HS-5 (cell line): Measurements from ENCODE around the gene BAG5.
"Not testable (repeated sequence)": the region's sequence is repeated elsewhere in the genome, so short reads cannot be mapped to it uniquely, and the experiment has no call there.

Source experiments
- DNase-seq: peaks from one replicate; pipeline ENCODE4 v3.0.0-alpha.2; 2012; ENCODE audit warnings: low read depth

BAG5 gene

DNA sequence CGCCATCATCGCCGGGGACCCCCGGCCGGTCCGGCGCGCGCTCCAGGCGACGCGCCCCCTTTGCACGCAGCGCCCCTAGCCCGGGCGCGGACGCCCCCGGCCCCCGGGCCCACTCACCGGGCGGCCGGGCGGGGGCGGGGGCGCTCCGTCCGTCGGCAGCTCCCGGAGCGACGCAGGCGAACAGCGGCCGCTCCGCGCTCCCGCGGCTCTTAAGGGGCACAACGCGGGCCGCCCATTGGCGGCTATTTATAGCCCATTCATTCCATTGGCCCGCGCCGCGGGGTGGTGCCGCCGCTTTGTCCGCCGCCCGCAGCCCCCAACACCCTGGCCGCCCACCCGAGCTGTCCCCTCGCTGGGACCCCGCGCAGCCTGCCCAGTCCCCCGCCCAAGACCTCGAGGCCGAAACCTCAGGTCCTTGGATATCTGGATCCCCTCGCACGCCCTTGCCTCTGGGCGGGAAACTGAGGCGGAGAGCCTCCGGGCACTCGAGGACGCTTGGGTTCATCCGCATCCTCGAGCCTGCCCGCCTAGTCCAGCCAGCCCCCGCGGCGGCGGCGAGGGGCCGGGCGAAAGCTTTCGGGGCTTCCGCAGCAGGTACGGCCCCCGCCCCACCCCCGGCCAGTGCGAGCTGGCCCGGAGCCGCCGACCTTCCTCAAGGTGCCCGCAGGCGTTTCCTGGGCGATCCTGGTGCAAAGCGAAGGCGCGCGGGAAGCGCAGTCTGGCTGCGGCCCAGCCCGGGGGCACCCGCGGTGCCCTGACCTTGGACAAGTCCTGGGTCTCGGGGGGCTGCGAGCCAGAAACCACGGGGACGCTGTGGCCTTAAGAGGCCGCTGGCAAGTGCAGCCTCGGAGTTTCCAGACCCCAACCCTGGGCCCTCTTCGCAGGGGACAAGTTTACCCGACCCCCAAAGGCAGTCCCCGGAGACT, 39.5 kb downstream of the BAG5 start, which contains the start of gene CKB:
Gene CKB, minus strand, starts transcription at position 182 of the 926 bp plus-strand sequence. CDS start 337 bp downstream, outside the sequence.
- DNase-seq, result no peak

DNA sequence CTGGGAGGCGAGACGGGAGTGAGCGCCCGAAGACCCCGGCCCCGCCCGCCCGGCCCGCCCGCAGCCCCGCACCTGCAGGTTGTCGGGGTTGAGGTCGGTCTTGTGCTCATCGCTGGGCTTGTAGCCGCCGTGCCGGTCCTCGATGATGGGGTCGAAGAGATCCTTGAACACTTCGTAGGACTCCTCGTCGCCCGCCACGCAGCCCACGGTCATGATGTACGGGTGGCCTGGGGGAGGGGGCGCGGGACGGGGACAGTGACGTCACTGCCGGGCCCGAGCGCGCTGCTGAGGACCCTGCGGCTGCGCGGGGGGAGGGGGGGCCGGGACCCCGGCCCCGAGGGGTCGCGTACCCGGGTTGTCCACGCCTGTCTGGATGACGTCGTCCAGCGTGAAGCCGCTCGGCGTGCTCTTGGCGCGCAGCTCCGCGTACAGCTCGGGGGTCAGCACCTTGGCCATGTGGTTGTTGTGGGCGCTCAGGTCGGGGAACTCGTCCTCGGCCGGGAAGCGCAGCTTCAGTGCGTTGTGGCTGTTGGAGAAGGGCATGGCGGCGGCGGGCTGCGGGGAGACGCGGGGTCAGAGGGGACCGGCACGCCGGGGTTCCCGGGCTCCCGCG, 40.4 kb downstream of the BAG5 start:
- DNase-seq, result no peak

DNA sequence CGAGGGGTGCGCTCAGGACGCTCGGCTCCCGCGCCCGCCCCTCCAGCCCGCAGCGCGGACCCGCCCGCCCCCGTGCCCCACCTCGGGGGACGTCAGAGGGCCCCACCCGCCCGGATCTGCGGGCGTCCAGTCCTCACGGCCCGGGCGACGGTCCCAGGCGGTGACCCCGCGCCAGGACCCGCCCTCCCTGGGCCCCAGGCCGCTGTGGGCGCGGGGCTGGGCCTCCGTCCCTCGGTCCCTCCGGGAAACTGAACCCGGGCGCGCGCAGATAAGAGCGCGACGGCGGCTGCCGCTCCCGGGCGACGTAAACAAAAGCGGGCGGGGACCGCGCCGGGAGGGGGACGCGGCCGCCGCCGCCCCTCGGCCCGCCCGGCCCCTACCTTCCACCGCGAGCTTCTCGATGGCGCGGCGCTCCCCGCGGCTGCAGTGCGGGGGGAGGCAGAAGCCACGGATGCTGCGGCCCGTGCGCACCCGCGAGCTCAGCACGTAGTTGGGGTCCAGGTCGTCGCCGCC, 41.0 kb downstream of the BAG5 start:
- no peak for DNase-seq

DNA sequence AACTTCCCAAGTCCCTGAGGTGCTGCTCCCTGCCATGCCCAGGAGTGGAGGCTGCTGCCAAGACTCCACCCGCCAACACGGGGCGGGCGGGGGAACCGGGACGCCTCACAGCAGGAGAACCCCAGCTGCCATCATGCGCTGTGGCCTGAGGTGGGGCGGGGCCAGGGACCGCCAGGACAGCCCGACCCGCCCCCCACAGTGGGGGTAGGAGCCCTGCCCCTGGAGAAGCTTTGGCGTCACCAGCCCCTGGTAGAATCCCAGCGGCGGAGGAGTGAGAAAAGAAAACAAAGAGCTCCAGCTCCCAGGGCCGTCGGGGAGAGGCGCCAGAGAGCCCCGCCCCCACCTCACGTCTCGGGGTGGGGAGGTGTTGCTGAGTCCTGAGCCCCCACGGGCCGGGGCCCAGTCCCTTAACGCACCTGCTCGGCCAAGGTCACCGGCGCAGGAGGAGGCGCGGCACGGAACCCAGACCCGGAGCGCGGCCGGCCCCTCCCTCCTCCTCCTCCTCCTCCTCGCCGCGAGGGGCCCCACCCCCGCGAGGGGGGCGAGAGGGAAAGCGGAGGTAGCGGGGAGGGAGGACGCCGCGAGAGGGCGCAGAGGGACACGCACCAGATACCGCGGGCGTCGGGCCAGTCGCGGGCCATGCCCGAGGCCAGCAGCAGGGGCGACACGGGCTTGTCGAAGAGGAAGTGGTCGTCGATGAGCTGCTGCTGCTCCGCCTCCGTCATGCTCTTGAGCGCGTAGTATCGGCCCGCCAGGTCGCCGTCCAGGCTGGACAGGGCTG, 41.6 kb downstream of the BAG5 start:
- DNase-seq, result no peak

DNA sequence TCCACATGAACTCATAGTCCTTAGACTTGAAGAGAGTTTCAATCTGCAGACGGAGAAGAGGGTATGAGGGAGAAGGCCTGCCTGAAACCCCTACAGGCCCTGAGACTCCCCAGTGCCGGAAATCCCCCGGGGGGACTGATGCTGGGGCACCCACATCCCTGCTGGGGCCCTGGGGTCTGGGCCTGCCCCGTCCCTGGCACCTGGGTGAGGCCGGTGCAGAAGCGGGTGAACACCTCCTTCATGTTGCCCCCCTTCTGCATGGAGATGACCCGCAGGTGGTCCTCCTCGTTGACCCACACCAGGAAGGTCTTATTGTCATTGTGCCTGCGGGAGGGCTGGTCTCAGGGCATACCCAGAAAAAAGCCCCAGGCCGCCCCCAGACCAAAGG, 42.2 kb downstream of the BAG5 start:
- no peak for DNase-seq

DNA sequence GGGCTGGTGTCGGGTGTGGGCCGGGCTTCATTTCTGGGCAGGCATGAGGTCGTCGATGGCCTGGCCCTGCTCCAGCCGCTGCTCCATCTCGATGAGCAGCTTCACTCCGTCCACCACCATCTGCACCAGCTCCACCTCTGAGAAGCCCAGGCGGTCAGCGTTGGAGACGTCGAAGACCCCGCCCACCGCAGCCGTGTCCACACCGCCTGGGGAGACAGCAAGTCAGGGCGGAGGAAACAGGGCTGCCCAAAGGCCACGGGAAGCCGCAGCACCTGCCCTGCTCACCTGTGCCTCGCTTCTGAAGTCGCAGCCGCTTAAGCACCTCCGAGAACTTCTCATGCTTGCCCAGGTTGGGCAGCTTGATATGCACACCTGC, 42.6 kb downstream of the BAG5 start:
- DNase-seq, result no peak

DNA sequence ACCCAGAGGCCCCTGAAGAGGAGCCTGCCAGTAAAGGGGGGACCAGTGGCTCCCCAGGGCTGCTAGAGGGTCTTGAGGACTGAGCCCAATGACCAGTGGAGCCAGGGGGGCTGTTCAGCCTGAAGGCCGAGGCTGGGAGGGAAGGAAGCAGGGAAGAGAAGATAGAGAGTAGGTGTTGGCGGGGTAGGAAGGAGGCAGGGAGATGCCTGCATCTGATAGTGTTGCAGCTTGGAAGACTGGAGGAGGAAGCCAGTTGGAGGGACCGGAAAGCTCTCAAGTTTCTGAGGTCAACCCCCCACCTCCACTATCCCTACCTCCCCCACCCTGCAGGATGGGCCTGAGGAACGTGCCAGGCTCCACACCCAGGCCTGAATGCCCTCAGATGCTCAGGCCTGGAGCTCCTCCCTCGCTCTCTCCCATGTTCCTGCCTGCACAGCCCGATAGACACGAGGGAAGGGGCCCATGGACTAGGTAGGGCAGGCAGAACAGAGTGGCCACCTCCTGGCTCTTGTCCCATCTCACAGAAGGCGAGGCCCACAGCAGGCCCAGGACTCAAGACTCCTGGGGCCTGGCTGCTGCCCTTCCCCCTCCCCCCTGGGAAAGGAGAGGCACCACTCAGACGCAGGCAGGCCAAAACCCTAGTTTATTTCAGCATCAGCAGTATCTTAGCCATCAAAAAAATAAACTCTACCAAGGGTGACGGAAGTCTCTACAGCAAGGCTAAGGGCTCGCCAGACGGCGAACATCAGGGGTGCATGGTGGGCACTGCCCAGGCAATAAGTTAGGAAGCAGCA, 43.2 kb downstream of the BAG5 start:
- DNase-seq, result no peak

DNA sequence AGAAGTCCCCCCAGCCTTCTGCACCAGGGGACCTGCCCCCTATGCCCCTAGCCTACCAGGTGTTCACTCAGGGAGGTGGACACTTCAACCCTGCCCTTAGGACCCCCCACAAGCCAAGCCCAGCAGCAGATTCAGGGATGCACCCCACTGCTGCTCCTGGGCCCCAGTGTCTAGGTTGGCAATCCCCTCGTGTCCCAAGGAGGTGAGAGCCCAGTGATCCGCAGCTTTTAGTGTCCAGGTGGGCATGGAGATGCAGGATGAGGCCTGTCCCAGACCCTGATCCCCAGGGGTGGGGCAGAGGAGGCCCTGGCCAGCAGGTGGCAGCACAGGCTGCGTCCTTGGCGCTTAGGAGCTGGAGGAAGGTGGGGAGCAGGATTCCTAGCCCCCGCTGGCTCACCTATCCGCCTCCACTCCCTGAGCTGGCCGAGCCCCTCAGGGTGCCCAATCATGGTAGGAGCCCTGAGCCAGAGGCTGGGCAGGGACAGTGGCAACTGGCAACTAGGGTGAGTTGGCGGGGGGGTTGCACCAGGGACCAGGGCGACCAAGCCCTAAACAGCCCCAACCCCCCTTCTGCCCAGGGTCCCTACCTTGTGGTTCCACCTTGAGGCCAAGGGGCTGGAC, 43.9 kb downstream of the BAG5 start:
- DNase-seq, result no peak

DNA sequence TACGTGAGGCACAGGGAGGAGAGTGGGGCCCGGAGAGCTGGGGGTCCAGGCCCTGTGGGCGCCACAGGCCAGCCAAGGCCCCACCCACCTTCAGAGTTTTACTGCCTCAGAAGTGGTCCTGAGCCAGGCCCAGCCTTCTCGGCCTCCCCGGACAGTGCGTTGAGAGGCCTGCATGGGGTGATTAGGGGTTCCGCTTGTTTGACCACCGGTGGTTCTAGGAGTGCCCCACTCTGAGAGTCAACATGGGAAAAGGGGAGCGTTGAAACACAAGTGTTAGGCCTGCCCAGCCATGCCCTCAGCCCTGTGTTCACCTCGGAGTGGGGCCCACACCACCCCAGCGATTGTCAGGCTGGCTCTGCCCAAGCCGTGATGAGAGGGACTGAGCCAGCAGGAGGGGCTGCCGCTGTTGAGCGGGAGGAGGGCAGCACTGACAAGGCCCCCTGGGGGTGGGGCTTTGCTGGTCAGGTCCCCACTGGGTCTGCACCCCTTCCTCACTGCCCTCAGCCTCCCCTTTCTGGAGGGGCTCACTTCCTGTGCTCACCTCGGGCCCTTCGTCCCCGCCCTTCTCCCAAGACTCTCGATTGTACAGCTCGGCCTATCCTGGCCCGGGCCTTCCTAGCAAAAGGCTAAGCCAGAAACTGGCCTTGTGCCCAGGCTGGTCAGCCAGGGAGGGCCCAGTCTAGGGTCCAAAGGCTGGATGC, 44.6 kb downstream of the BAG5 start:
- no peak for DNase-seq

DNA sequence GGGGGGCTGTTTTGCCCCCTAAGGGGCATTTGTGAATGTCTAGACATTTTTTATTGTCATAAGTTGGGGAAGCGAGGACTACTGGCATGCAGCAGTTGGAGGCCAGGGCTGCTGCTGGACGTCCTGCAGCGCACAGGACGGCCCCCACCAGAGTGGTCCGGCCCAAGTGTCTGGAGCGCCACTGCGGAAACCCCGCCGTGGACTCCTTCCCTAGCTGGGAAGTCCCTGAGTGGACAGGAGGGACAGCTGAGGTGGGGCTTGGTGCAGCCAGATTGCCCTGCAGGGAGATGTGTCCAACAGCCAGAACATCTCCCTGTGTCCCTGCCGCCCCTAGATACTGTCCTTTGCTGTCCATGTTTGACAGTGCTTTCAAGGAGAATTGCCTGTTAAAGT, 45.3 kb downstream of the BAG5 start:
- no peak for DNase-seq

DNA sequence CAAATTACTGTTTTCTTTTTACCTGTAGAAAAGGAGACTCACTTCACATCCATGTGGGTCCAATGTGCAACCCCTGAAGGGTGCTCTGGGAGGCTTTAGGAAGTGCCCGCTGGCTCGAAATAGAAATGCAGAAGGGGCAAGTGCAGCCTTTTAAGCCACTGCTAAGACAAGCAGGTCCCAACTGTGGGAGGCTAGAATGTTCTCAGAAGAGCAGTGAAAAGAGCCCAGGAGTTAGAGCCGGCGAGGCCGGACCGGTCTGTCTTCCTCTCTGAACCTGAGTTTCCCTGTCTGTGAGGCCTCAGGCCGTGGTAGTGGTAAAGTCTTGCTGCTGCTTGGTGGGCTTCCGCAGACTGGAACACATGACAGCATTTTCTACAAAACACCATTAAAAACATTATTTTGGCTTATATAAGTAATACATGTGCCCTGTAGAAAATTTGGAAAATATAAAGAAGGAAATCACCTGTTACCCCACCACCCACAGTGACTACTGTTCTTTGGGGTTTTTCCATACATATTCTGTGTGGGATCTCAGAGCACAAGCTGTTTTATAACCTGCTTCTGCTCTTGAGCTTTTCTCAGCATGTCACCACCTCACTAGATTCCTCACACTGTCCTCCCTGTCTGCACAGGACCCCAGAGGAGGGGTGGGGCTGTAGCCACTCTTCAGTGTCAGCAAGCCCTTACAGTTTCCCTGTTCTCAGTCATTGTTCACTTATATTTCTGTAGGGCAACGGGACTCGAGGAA, 45.9 kb downstream of the BAG5 start:
- no peak for DNase-seq

DNA sequence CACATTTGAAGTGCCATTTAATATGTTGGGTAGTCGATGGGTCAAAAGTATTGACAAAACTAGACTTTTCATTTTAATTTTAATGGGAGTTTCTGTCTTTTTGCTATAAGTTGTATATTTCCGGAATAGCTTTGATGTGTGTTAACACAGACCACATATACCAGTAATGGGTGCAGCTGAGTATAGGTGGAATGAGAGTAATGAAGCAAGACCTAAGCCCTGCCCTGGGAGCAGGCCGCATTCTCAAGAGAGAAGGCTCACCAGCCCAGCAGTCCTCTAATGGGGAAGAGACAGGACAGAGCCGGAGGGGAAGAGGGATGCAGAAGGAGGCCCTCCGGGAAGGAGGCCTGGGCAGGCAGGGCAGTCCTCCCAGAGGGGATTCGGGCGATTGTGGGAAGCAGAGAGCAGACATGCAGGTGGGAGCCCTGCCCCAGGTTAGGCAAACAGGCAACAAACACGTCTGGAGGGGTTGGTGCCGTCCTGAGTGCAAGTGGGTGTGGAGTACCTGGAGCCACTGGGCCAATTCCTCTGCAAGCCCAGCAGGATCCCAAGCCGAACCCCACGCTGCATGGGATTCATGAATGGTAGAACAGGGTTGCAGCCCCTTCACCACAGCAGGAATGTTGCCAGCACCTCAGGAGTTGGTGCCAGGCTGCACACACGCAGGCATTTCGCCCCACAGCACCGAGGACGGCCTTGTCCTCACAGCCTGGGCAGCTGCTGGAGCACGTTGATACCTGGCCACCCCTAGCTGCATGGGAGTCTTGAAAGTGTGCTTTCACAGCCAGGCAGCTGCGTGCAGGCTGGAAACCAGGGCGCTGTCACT, 47.6 kb downstream of the BAG5 start:
- DNase-seq, result no peak

DNA sequence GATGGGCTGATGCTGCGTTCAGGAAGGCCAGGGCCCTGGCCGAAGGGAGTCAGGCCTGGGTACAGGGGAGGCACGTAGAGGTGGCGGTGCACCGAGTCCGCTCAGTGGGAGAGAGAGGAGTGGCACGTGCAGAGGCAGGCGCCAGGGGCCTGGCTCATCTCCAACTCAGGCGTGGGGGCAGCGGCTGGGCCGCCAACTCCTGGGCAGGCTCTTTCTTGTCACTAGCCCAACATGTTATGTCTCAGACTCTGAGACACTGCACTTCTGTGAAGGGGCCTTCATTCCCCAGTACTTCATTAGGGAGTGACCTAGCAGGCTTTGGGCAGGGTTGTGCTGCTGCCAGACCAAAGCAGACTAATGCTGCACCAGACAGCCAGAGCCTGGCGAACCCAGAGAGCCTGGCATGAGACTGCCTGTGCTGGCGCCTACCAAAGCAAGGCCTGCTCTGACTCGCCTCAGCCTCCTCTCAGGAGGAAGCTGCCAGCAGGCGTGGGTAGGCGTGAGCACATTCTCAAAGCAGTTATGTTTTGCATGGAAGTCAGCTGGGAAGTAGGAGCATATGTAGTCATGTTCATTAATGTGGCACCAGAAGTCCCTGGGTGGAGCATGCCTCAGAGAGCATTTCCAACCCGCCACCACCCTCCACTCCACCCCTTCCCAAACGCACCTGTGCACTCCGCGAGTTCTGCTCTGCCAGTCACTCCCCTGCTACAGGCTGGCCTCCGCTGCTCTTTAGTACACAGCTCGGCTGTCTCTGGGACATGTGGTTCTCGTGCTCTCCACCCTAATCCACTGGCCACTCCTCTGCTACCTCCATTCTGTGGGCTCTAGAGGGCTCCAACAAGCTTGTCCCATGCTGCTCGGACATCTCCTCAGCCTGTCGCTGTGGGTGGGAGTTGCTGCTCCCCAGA, 49.5 kb downstream of the BAG5 start:
- DNase-seq, result no peak

DNA sequence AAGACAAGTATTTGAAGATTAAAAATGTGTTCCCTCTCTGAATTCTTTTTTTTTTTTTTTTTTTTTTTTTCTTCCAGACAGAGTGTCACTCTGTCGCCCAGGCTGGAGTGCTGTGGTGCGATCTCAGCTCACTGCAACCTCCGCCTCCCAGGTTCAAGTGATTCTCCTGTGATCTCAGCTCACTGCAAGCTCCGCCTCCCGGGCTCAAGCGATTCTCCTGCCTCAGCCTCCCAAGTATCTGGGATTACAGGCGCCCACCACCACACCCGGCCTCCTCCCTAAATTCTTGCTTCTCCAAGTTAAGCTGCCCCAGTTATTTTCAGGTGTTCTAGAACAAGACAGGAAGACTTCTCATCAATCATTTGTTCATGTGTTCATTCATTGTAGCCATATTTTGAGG, 50.3 kb downstream of the BAG5 start:
- not testable (repeated sequence) for DNase-seq

DNA sequence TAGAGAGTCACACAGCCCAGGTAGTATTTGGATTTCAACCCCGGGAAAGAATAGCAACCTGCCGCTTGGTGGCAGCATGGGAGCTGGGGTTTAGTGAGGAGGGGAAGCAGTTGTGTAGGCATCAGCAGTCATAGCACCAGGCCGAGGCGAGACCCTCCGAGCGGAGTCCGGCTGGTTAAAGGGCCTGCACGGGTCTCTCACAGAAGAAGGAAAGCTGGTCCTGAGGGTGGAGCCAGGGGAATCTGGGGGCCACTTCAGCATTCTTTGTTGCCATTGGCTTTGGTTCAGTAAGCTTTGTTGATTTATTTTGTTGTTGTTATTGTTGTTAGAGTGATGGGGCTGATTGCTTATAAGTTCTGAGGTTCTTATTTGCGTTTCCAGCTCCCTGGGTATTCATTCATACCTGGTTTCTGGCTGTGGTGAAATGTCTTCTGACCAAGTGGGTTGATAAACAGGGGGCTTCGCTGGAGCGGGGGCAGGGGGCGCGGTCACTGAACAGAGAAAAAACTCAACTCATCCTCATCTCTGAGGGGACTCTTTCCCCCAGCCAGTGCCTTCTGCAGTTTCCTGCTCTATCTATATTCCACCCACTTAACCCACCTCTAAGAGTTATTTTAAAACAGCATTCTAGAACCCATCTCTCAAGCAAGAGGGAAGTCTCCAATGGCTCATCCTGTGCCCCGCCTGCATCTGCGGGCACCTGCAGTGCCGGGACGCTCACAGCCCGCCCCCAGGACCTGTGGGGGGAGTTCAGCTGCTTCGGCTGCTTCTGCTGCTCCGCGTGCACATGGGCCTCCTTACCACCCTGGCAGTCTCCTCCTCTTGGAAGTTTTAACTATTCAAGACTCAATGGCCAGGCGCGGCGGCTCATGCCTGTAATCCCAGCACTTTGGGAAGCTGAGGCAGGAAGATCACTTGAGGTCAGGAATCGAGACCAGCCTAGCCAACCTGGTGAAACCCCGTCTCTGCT, 51.4 kb downstream of the BAG5 start:
- DNase-seq, result no peak

DNA sequence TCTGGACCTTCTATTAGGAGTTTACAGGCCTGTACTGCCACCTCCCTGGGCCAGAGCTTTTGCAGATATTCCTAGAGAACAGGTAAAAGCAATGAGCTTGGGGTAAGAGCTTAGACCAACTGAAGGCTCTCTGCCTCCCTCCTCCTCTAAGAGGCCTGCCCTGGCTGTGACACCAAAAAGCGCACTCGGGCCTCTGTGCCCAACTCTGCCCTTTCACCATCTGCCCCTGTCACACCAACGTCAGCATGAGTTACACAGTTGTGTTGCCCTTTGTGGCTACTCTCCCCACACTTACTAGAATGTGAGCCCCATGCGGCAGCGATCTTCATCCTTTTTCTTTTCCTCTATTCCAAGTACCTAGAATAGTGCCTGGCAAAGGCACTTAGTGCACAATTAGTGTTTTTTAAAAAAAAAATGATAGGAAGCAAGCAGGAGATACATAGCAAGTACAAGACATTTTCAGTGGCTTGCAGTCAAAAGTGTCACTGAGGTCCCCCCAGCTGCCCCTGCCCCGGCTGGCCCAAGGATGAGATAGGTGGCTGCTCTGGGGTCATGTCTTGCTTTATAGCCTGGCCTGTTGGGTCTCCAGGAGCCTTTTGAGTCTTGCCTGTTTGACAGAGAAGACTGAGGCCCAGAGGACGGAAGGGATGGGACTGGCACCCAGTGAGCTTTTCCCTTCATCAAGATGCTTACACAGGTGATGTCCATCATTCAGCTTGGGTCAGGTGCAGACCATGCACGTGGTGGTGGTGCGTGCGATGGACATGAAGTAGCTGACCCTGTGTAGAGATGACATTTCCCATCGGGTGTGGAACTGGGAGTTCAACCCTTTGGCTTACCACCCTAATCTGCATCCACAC, 52.4 kb downstream of the BAG5 start:
- no peak for DNase-seq
